Esophagus muscularis mucosa (tissue), 4 donors: ENCODE data around the gene RAI14.
"Not testable (repeated sequence)": the region's sequence is repeated elsewhere in the genome, so short reads cannot be mapped to it uniquely, and the experiment has no call there.

Source experiments
- CTCF ChIP-seq, 3 experiments: fragments of 200-600 bp in 2 of 3; fragments of 450-650 bp in 1 of 3; sonication (generic) in 2 of 3; IDR thresholded peaks; one replicate each; pipeline ENCODE4 v1.5.1; 2017 to 2019; ENCODE audit warnings: antibody characterized with exemption in 3 of 3, mild to moderate bottlenecking in 2 of 3, moderate library complexity in 1 of 3
- EP300 ChIP-seq: sonication (generic); formaldehyde crosslinking; IDR thresholded peaks from one replicate; pipeline ENCODE4 v1.6.1; 2017; ENCODE audit warnings: antibody characterized with exemption
- POLR2A ChIP-seq: fragments of 450-650 bp; IDR thresholded peaks from one replicate; pipeline ENCODE4 v1.6.1; 2017; ENCODE audit warnings: antibody characterized with exemption, moderate library complexity, mild to moderate bottlenecking, low read depth
- POLR2AphosphoS5 ChIP-seq, 2 donors: sonication (generic); formaldehyde crosslinking; IDR thresholded peaks; one replicate each; pipeline ENCODE4 v1.6.1; 2017; ENCODE audit warnings: antibody characterized with exemption in 2 of 2

- not testable (repeated sequence) for TF ChIP-seq POLR2A; EP300; CTCF (IDR thresholded peaks at IDR 0.05); POLR2AphosphoS5 (IDR thresholded peaks at IDR 0.05)
Measured at GRCh38 chr5:34701442-34701841, 45.3 kb downstream of the RAI14 start.
